ENCODE data around the gene UBL4A.

Gene UBL4A

DNA sequence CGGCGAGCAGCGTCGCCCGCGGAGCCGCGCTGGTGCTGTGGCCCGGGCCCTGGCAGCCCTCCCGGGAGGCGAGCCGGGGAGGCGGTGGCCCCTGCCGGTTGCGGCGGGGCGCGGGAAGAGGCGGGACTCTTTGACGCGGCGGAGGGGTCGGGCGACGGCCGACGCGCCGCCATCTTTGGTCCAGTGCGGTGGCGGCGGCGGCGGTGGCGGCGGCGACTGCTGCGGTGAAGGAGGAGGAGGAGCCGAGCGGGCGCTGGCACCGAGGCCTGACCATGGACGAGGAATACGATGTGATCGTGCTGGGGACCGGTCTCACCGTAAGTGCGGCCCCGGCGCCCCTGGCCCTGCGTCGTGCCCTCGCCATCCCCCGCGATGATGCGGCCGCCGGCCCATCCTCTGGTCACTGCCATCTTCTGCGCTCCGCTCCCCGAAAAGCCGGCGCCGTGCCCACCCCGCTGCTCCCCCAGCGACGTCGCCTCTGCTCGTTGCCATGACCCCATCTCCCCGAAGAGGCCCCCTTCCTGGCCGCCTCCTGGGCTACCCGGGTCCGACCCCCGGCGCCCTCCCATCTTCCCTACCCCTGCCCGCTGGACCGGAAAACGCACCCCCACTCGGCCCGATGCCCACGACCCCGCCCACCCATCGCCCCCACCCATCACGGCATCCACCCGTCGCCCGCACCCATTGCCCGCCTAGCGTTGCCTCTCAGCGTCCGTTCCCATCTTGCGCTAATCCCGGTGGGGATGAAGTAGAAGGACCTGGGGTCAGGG lies 49.2 kb downstream of the UBL4A start, which contains the start of gene GDI1:
Gene GDI1 (plus strand): TSS at position 172 of the 770 bp plus-strand sequence. CDS start 101 bp downstream, at position 273.
- DNase-seq = peak; percentile 54

GRCh38 chrX:154436374-154436982 lies 49.9 kb downstream of the UBL4A start:
- DNase-seq = peak; percentile 52

DNA sequence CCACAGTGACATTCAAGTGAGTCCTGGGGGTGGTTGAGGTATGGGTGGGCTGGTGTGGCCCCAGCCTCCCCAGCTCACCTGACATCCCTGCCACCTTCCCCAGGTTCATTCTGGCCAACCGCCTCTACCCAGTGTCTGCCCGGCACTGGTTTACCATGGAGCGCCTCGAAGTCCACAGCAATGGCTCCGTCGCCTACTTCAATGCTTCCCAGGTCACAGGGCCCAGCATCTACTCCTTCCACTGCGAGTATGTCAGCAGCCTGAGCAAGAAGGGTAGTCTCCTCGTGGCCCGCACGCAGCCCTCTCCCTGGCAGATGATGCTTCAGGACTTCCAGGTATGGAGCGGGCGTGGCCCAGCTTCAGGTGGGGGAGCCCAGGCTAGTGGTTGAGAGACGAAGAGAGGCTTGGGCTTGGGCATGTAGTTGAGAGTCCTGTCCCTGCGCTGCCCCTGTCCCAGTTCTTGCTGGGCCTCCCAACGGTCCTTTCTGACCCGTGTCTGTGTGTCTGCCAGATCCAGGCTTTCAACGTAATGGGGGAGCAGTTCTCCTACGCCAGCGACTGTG lies 51.2 kb downstream of the UBL4A start:
- no peak for DNase-seq

DNA sequence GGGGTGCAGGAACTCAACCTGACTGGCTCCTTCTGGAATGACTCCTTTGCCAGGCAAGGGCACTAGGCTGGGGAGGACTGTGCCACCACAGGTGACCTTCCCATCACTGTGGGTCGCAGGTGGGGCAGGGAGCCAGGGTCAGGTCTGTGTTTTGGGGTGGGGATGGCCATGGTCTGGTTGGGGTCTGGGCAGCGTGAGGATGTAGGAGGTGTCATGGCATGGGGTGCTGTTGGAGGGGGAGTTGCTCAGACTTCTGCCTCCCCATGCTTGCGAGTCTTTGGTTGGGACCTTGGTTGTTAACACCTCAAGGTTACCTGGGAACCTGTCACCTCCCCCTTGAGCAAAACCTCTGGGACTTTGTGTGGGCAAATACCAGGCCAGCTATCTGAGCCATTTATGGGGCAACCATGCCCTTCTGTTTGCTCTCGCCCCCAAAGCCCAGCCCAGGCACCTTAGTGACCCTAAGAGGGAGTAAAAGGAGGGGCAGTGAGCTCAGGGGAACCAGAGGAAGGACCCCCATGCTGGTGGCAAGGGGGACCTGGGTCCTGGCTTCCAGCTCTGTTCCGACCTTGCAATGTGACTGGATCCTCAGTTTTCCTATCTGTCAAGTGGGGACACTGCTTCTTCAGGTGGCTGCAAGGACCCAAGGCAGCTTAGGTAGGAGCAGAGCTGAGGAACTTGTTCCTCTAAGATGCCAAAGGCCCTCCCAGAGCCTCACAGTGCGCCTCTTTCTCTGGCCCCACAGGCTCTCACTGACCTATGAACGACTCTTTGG lies 51.8 kb downstream of the UBL4A start:
- no peak for DNase-seq
